ENCODE data around the gene ADAMTS4. TPM values are rescaled to one million over a fixed set of nuclear protein-coding genes. Genes with fewer than 3 reads are reported as not detected.

Gene ADAMTS4
- total RNA-seq, 4 donors from 2014 or later, result 2.5 to 126 (median 12.0) TPM

- TF ChIP-seq CTCF (IDR thresholded peaks at IDR 0.05) (no peak), POLR2AphosphoS5 (IDR thresholded peaks at IDR 0.05) (no peak), POLR2A (IDR thresholded peaks at IDR 0.05; ENCODE audit: low read depth) (no peak), EP300 (IDR thresholded peaks at IDR 0.05) (no peak)
- Histone ChIP-seq H3K4me1 (peaks cover 35 to 90% (median 80%) of the 10 kb centered on the region in 4 donors), H3K27me3 (no peaks in the 10 kb centered on the region), H3K4me3 (peak overlapping the region; percentile 44 to 57 (median 46)), H3K9me3 (no peaks in the 10 kb centered on the region), H3K27ac (replicated peaks in 1 of 4) (peak overlapping the region; percentile 92 to 95 (median 94)), H3K36me3 (peaks cover 0 to 42% (median 11%) of the 10 kb centered on the region in 4 donors)
- DNase-seq (ENCODE audit: extremely low spot score), result no peak
- WGBS, result 68% methylated on average over 8 of the region's 11 CpGs
- intact Hi-C loops (cut with DNase I), result loop anchor here (10.0 kb wide), 1 partner anchor 187 kb away; no protein-coding TSS in a partner anchor
Observed at GRCh38 chr1:161197560-161198193, 1.2 kb downstream of the ADAMTS4 start.

- no peak for DNase-seq (ENCODE audit: extremely low spot score)
- Histone ChIP-seq H3K9me3 (no peaks in the 10 kb centered on the region), H3K27ac (replicated peaks in 1 of 4) (peak overlapping the region; percentile 92 to 95 (median 94)), H3K4me1 (peaks cover 36 to 91% (median 84%) of the 10 kb centered on the region in 4 donors), H3K4me3 (peak overlapping the region; percentile 44 to 57 (median 46)), H3K27me3 (no peaks in the 10 kb centered on the region), H3K36me3 (peaks cover 0 to 51% (median 13%) of the 10 kb centered on the region in 4 donors)
- 53% methylated on average over 22 of the region's 27 CpGs for WGBS
- intact Hi-C loops (cut with DNase I), result loop anchor here (10.0 kb wide), 1 partner anchor 188 kb away; no protein-coding TSS in a partner anchor
- no peak for TF ChIP-seq CTCF (IDR thresholded peaks at IDR 0.05)
- peak; percentile 24 to 47 for TF ChIP-seq POLR2AphosphoS5 (IDR thresholded peaks at IDR 0.05)
Observed at GRCh38 chr1:161196521-161197451, 2.1 kb downstream of the ADAMTS4 start.

GRCh38 chr1:161196111-161196510, 2.7 kb downstream of the ADAMTS4 start:
- H3K36me3 ChIP-seq, result peaks cover 0 to 57% (median 20%) of the 10 kb centered on the region in 4 donors
- DNase-seq (ENCODE audit: extremely low spot score), result no peak
- TF ChIP-seq POLR2AphosphoS5 (IDR thresholded peaks at IDR 0.05) (no peak), CTCF (IDR thresholded peaks at IDR 0.05) (no peak), POLR2A (IDR thresholded peaks at IDR 0.05; ENCODE audit: low read depth) (no peak), EP300 (IDR thresholded peaks at IDR 0.05) (no peak)
- intact Hi-C loops (cut with DNase I), result loop anchor here (10.0 kb wide), 1 partner anchor 189 kb away; no protein-coding TSS in a partner anchor
- no peaks in the 10 kb centered on the region for H3K9me3 ChIP-seq
- H3K27ac ChIP-seq (replicated peaks in 1 of 4), result peak overlapping the region in 3 of 4 donors; percentile 92 to 95 (median 94)
- 89% methylated on average over 7 of the region's 7 CpGs for WGBS
- H3K4me3 ChIP-seq, result peak overlapping the region in 3 of 4 donors; percentile 44 to 57 (median 48)
- peaks cover 34 to 85% (median 78%) of the 10 kb centered on the region in 4 donors for H3K4me1 ChIP-seq
- H3K27me3 ChIP-seq, result no peaks in the 10 kb centered on the region

GRCh38 chr1:161195171-161195570, 3.7 kb downstream of the ADAMTS4 start:
- Histone ChIP-seq H3K9me3 (no peaks in the 10 kb centered on the region), H3K36me3 (peaks cover 0 to 67% (median 23%) of the 10 kb centered on the region in 4 donors), H3K27me3 (no peaks in the 10 kb centered on the region), H3K27ac (replicated peaks in 1 of 4) (peak overlapping the region in 1 of 4 donors; percentile 95), H3K4me3 (peak overlapping the region in 2 of 4 donors; percentile 48 to 57), H3K4me1 (peaks cover 24 to 83% (median 69%) of the 10 kb centered on the region in 4 donors)
- intact Hi-C loops (cut with DNase I), result loop anchor here (10.0 kb wide), 1 partner anchor 190 kb away; no protein-coding TSS in a partner anchor
- DNase-seq (ENCODE audit: extremely low spot score), result no peak
- TF ChIP-seq EP300 (IDR thresholded peaks at IDR 0.05), result no peak
- TF ChIP-seq CTCF (IDR thresholded peaks at IDR 0.05), result no peak
- TF ChIP-seq POLR2AphosphoS5 (IDR thresholded peaks at IDR 0.05), result no peak
- no peak for TF ChIP-seq POLR2A (IDR thresholded peaks at IDR 0.05; ENCODE audit: low read depth)
- 73% methylated on average over 4 of the region's 4 CpGs for WGBS
